ENCODE results near the gene SAE1. TPM values are rescaled to one million over a fixed set of nuclear protein-coding genes. Genes with fewer than 3 reads are reported as not detected.
A peak's percentile ranks its signal among the peaks of the same experiment; 100 is the strongest.

Gene SAE1
- total RNA-seq, 1 donor from 2014 or later: 56.9 TPM

DNA sequence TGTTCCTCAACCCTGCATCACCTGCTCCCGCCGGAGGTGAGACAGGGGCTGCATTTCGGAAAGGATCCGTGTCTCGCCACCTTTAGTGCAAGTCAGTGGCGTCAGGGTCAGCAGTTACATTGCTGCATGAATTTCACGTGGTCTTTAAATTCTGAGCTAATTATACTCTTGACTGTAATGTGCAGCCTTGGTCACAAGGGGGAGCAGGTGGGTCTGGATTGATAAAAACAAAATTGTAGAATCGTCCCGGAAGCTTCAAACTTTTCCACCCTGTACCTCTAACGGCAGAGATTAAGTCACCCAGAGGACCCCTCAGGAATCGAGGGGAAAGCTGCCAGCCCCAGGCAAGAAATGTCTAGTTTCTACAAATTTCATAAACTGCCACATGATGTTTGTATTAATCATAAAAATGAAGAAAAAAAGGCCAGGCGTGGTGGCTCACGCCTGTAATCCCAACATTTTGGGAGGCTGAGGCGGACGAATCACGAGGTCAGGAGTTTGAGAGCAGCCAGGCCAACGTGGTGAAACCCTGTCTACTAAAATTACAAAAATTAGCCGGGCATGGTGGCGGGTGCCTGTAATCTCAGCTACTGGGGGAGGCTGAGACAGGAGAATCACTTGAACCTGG is 80.2 kb downstream of the SAE1 start:
- DNase-seq (ENCODE audit: low spot score): peak; percentile 85

DNA sequence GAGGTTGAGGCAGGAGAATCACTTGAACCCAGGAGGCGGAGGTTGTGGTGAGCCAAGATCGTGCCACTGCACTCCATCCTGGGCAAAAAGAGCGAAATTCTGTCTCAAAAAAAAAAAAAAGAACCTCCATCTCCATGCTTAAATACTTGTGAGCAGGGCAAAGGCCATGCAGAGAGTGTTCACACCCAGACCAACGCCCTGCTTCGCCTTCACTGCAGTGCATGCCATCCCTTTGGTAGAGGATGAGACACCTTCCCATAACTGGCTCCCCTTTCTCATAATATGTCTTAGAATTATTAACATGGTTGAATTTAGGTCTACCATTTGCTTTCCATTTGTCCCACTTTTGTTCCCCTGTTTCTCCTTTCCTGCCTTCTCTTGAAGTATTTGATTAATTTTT is 84.9 kb downstream of the SAE1 start:
- no peak for DNase-seq (ENCODE audit: low spot score)

DNA sequence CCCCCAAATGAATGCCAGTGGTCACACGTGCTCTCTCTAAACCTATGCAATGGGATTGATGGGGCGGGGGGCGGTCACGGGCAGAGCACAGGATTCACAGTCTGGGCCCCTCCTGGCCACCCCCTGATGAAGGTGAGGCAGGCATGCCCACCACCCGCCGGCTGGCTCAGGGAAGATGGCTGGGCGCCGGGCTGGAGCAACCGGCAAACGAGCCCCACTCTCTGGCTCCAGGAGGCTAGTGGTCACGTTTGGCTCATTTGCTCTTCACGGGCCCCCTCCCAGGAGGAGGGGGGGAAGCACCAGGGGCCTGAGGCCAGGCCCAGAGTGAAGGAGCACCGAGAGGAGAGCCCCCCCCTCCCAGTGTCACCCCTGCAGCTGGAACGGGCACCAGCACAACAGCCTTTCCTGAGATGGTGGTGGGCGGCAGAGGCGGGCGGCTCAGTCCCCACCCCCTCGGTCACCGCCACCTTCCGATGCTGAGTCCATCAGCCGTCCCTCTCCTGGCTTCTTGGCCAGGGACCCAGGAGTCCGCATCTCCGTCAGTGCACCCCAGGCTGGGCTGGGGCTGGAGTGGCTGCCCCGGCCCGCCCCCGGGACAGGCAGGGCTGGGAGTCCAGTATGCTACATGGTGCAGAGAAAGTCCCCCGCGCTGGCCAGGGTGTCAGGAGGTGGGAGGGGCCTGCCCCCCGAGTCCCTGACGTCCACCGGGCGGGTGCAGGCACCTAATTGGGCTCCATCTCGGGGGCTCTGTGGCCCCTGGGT is 90.6 kb downstream of the SAE1 start:
- no peak for DNase-seq (ENCODE audit: low spot score)

DNA sequence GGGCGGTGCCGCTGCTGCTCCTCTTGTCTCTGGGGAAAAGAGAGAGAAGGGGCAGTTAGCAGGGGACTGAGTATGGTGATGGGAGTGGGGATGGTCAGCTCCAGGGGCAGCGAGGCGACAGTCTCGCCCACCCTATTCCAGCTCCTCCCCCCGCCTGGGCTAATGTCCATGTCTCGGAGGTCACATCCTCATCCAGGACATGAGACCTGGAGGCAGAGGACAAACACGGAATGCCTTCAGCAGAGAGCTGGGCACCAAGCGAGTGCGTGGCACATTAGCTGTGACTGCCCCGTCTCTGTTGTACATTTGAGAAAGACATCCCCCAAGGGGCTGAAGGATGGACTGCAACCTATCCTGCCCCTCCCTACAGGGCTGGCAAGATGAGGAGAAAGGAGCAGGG is 91.3 kb downstream of the SAE1 start:
- no peak for DNase-seq (ENCODE audit: low spot score)

DNA sequence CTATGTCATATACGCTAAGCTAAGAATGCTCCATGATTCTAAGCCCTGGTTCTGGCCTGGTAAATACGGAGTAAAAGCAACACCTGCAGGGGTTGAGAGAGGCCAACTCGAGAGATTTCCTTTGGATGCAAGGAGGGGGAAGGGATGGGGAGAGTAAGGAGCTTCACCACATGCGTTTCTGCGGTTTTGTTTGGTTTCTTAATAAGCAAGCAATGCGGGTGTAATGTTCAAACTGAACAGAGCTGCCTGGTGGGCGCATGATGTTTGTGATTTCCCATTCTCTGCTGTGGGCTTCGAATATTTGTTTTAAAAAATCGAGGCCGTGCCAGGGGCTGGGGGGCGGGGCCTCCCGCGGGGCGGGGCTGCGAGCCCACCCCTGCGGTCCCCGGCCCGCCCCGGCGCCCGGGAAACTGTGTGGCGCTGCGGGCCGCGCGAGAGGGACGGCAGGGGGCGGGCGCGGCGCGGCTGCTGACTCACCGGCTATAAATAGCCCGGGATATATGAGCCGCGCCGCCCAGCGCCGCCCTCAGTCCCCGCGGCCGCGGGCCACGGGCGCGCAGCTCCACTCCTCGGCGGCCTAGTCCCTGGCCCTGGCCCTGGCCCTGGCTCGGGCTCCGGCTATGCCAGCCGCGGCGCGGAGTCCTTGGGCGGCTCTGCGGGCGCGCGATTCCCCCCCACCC is 95.3 kb downstream of the SAE1 start:
- DNase-seq (ENCODE audit: low spot score): peak; percentile 91

DNA sequence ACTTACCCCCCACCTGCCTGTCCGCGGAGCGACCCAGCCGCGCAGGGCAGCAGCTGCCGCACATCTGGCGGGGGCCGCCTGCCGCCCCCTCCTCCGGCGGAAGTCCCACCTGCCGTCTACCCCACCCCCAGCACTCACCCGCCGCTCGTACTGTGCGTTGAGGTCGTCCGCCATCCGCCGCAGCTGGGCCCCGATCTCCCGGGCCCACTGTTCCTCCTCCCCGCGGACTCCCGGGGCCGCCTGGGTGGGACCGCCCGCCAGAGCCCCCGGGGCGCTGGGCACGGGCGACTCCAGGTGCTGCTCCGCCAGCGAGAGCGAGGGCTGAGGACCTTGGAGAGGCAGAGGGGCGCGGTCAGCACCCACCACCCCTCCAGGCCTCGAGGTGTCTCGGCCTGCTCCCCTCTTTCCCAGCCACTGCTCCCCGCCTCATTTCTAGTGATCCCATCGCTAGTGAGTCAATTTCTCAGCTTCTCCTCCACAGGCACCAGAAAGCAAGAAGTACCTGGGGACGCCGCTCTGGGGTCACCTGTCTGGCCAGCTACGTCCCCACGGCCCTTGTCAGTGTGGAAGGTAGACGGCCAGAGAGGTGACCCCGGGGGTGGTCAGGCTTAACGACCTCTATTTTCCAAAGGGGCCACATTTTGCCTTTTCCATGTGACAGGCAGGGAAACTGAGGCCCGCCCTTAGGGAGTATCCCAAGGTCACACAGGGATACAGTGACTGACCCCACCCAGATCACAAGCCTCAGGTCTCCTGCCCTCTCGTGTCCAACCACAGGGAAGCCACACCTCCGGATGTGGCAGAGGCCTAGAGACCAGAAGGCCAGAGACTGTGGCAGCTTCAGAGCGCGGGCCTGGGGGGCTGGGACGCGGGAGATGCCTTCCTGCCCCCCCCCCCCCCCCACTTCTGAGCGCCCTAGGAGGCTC is 96.1 kb downstream of the SAE1 start:
- peak; percentile 89 for DNase-seq (ENCODE audit: low spot score)

DNA sequence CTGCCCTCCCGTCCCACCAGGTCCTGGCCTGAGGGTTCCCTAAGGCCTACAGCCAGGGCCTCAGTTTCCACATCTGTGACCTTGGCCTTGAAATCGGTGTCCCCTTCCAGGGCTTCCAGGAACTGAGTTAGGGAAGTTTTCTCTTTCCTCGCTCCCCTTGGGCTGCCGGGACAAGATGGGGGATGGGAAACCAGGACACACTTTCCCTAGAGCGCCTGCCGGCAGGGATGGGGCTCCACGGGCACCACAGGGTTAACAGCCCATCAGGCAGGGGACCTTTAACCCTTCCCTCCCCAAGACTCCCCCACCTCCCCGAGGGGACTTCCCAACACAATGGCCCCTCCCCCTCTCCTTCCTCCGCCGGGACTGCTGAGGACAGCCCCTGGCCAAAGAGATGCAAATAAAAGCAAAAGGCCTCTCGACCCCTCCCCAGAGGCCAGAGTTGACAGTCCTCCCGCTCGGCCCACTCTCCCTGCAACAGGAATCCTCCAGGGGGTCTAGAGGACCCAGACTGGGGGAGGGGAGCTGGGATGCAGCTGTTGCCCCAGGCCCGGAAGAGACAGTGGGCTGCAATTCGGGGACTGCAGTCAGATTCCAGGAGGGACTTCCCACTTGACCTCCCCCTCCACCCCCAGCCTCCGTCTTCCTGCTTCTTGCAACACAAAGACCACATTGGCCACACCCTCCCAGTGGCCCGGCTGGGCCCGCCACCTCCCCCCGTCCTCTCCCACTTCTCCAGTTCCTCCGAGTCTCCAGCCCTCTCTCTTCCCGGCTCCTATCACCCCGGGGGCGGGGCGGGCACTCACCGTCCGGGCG is 96.9 kb downstream of the SAE1 start:
- DNase-seq (ENCODE audit: low spot score): peak; percentile 96

DNA sequence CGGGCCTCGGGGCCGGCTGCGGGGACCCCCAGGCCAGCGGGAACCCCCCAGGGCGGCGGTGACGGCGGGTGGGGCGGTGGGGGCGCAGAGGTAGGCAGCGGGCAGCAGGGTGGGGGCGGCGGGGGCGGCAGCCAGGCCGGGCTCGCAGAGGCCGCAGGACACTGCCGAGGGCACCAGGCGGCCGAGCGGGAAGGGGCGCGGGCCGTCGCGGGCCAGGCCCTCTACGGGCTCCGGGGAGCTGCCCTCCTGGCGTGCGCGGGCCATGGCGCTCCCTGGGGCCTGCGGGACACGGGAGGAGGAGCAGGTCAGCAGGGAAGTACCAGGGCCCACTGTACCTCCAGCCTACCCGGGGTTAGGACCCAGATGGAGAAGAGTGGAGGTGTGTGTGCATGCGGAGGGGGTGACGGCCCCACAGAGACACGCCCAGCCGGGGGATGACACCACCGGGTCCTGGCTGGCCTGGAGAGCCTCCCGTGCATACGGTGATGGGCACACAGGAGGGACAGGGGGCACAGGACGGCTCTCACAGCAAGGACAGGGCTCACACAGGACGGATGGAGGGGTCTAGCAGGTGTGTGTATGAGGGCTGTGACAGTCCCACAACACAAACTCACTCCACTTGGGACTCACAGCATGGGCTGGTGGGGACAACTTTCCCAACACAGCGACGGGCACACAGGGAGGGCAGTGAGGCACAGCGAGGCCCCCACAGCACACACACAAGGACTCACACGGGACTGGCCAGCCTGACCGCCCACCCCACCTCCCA is 97.7 kb downstream of the SAE1 start:
- DNase-seq (ENCODE audit: low spot score): peak; percentile 77

DNA sequence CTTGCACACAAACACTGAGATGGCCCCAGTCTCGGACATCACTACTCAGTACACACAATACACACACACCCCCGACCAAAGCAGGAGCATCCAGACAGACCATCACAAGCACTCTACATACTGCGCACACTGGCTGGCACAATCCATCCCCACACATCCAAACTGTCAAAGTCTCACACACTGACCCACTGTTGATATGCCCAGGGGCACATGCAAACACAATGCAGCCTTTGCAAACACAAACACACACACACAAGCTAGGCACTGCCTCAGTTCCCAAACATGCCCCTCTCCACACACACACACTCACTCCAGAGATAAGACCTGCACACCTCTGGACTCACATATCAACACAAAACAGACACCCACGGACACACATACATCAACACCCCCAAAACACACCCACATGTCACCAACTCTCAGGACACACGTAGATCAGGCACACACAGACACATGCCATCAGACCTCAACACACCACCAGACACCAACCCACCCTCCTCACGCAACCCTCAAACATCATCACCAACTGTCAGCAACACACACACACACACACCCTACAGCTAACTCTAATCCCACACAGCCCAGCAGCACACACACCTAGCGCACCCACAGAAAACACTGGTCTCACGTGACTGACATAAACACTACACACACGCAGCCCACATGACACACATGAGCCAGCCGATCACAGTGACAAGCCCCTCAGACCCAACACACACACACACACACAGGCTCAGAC is 98.5 kb downstream of the SAE1 start:
- DNase-seq (ENCODE audit: low spot score): no peak

DNA sequence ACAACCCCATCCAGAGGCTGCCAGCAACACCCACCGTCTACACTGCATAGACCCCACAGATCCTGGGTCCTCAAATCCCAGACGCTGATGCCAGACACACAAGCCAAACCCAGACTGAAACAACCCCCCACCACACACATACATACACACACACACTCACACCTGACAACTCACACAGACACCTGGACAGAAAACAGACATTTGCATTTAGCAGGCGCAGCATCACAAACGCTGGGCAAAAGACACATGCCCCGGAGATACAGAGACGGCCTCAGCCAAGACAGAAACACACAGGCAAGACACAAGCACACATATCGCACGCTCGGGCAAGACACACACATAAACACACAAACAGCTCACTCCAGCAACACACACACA is 99.0 kb downstream of the SAE1 start:
- DNase-seq (ENCODE audit: low spot score): no peak

DNA sequence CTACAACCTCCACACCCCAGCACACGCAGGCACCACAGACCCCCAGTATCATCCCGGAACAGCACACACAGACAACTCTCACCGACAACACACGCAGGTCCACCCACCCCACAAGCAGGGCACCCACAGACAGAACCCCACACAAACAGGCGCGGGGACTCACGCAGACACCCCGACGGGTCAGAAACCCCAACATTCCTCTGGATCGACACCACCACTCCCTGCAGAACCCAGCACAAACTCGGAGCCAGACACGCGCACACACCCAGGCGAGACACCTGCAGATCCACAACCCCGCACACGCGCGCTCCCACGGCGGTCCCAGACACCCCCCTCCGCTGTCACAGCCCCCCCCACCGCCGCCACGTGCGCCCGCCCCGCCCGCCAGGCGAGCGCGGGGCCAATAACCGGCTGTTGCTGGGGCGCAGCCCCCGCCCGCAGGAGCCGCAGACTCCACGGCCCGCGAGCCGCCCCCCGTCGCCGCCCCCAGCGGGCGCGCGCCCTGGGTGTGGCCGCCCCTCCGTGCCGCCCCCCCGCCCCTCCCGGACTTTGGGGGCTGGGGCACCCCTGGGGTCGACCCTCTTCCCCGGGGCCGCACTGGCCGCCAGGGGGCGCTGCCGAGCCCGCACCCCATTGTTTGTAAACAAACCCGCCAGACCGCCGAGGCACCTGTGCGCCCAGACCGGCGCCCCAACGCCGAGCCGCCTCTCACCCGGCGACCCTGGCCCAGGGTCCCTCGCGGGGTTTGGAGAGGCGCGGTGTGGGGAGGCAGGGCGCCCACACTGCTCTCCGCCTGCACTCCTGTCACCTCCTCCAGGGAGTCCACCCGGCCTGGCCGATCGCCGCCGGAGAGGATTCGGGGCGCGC is 99.7 kb downstream of the SAE1 start:
- DNase-seq (ENCODE audit: low spot score): peak; percentile 75

DNA sequence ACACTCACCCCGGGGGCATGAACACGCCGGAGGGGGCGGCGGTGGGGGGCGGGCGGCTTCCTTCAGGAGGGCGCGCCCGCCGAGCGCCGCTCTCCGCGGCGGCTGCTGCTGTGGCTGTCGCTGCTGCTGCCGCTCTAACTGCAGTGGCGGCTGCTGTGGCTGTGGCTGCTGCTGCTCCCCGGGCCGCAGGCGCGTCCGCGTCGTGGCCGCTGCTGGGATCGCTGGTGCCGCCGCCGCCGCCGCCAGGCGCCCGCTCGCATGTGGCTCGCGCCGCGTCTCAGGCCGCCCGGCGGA is 100.2 kb downstream of the SAE1 start, which contains the start of gene BBC3:
Gene BBC3 (minus strand): TSS at position 279 of the 294 bp plus-strand sequence. CDS start 2,768 bp downstream, outside the sequence.
- DNase-seq (ENCODE audit: low spot score): no peak

DNA sequence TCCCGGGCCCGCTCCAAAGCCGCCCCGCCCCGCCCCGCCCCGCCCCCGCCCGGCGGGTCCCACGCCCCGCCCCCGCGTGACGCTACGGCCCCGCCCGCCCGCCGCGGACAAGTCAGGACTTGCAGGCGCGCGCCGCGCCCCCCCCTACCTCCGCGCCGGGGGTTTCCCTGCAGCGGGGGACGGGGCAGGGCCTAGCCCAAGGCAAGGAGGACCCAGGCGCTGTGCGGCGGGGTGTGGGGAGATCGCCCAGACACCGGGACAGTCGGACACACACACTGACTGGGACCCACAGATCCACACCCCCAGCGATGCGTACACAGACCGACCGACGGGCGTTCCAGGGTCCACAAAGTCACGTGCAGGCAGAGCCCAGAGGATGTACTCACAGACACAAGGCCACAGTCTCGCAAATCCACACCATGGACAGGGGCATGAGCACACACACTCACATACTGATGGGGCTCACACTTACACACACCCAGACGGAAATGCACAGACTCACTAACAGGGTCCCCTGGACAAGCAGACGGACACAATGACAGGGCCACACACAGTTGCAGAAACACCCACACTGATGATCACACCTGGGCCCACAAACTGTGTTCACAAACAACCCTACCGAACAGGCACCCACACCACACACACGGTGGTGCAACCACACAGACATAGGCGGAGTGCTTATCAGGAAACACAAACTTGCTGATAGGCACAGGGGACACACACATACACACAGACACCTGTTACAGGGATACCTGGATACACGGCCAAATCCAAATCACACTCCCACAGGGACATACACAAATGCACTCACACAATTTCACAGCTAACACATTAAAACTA is 100.8 kb downstream of the SAE1 start:
- DNase-seq (ENCODE audit: low spot score): peak; percentile 91

DNA sequence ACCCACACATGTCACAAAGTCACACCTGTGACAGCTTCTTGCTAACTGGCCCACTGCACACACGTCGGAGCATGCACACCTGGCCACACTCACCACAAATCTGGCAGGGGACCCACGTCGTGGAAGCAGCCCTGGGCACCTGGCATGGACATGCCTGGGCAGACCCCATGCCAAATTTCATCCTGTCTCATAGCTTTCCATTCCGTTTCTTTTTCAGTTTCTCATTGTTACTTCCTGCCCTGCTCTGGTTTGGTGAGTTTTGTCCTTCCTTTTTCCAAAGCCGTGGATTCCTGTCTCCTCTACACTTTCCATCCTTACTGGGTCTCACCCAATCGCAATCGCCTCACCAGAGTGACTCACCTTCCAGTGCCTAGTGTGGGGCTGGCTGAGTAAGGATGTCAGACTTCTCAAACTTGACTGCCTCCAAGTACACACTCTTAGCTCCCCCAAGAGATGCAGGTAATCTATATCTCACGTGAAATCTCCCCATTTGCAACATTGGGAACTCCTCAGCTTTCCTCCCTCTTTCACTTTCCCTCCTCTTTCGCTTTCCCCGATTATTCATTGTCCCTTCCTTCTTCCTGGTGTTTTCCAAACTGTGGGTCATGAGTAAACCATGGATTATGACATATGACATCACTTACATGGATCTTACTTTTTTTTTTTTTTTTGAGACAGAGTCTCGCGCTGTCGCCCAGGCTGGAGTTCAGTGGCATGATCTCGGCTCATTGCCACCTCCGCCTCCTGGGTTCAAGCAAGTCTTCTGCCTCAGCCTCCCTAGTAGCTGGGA is 102.0 kb downstream of the SAE1 start:
- DNase-seq (ENCODE audit: low spot score): no peak

DNA sequence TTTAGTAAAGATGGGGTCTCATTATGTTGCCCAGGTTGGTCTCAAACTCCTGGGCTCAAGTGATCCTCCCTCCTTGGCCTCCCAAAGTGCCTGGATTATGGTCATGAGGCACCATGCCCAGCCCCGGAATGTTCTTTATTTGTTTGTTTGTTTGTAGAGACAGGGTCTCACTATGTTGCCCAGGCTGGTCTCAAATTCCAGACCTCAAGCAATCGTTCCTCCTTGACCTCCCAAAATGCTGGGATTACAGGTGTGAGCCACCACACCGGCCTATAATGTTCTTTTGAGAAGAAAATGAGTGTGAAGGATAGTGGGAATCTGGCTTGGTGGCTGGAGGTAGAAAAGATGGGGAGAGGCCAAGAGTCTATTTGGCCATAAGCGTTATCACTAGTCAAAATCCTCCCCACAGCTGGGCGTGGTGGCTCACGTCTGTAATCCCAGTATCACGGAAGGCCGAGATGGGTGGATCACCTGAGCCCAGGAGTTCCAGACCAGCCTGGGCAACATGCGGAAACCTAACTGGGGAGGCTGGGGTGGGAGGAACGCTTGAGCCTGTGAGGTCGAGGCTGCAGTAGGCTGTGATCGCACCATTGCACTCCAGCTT is 105.5 kb downstream of the SAE1 start:
- no peak for DNase-seq (ENCODE audit: low spot score)

DNA sequence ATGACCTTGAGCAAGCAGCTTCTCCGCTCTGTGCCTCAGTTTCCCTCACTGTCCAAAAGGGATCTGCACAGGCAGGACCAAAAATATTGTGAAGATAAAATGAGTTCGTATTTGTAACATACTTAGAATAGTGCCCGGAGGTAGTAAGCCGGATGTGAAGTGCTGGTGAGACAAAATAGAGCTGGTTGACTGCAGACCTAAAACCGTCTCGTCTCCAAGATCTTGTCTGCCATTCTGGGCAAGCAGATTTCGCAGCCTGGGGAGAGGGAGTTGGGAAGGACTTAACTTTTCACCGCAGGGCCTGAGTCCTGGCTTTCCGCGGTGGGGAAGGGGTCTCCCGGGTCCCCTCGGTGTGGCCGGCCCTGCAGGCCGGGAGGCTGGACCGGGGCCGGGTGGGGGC is 108.5 kb downstream of the SAE1 start:
- no peak for DNase-seq (ENCODE audit: low spot score)
